ENCODE results near the gene ADGRL2.

ADGRL2 gene

GRCh38 chr1:81803431-81804110, 2.8 kb downstream of the ADGRL2 start:
- Histone ChIP-seq H3K4me3 (ENCODE audit: low read length) (peak overlapping the region; percentile 27), H3K18ac (ENCODE audit: low read length) (peak overlapping the region; percentile 98), H3K4ac (ENCODE audit: low read depth, low read length) (no peak overlapping the region), H3K27ac (ENCODE audit: low read depth, low read length) (peak overlapping the region; percentile 47), H3K9ac (ENCODE audit: low read length) (peak overlapping the region; percentile 81), H2BK120ac (ENCODE audit: low read depth, low read length) (no peak overlapping the region), H3K23ac (ENCODE audit: low read length) (no peak overlapping the region), H3K36me3 (ENCODE audit: control insufficient read depth, insufficient read depth, low read length) (no peaks in the 10 kb centered on the region), H4K8ac (ENCODE audit: low read depth, low read length) (no peak overlapping the region), H2BK15ac (replicated peaks; ENCODE audit: low read depth) (no peak overlapping the region), H2AK5ac (ENCODE audit: low read length) (no peak overlapping the region), H3K56ac (ENCODE audit: low read length) (peak overlapping the region; percentile 94), H3K79me2 (ENCODE audit: control insufficient read depth, insufficient read depth, low read length) (peaks cover 29% of the 10 kb centered on the region), H3K27me3 (ENCODE audit: insufficient read depth, low read length, poor library complexity) (no peaks in the 10 kb centered on the region), H3K4me2 (ENCODE audit: low read length) (peak overlapping the region; percentile 32), H3K4me1 (ENCODE audit: control insufficient read depth, low read depth, low read length) (no peaks in the 10 kb centered on the region), H4K5ac (ENCODE audit: low read length) (no peak overlapping the region), H2BK5ac (ENCODE audit: low read length) (no peak overlapping the region), H3K79me1 (ENCODE audit: low read length) (no peaks in the 10 kb centered on the region)
- peak; percentile 88 for DNase-seq
- WGBS (ENCODE audit: extremely low coverage, insufficient coverage, low lambda C conversion rate): no CpG with 5 or more reads among the region's 15 CpGs

- H3K27ac ChIP-seq (ENCODE audit: low read depth, low read length): peak overlapping the region; percentile 52
- no peak overlapping the region for H3K4me3 ChIP-seq (ENCODE audit: low read length)
- H2AK5ac ChIP-seq (ENCODE audit: low read length): no peak overlapping the region
- H3K4me2 ChIP-seq (ENCODE audit: low read length): peak overlapping the region; percentile 23
- H2BK120ac ChIP-seq (ENCODE audit: low read depth, low read length): no peak overlapping the region
- H3K27me3 ChIP-seq (ENCODE audit: insufficient read depth, low read length, poor library complexity): no peaks in the 10 kb centered on the region
- H3K79me2 ChIP-seq (ENCODE audit: control insufficient read depth, insufficient read depth, low read length): peaks cover 31% of the 10 kb centered on the region
- no peak overlapping the region for H3K4ac ChIP-seq (ENCODE audit: low read depth, low read length)
- no peak overlapping the region for H4K8ac ChIP-seq (ENCODE audit: low read depth, low read length)
- peak; percentile 67 for DNase-seq
- H3K9ac ChIP-seq (ENCODE audit: low read length): peak overlapping the region; percentile 18
- no CpG with 5 or more reads among the region's 2 CpGs for WGBS (ENCODE audit: extremely low coverage, insufficient coverage, low lambda C conversion rate)
- H3K18ac ChIP-seq (ENCODE audit: low read length): no peak overlapping the region
- H4K5ac ChIP-seq (ENCODE audit: low read length): no peak overlapping the region
- no peaks in the 10 kb centered on the region for H3K36me3 ChIP-seq (ENCODE audit: control insufficient read depth, insufficient read depth, low read length)
- no peak overlapping the region for H3K56ac ChIP-seq (ENCODE audit: low read length)
- H2BK5ac ChIP-seq (ENCODE audit: low read length): no peak overlapping the region
- no peaks in the 10 kb centered on the region for H3K4me1 ChIP-seq (ENCODE audit: control insufficient read depth, low read depth, low read length)
- H3K23ac ChIP-seq (ENCODE audit: low read length): no peak overlapping the region
- H2BK15ac ChIP-seq (replicated peaks; ENCODE audit: low read depth): no peak overlapping the region
- H3K79me1 ChIP-seq (ENCODE audit: low read length): no peaks in the 10 kb centered on the region
Measured at GRCh38 chr1:81804312-81804711, 3.6 kb downstream of the ADGRL2 start.

GRCh38 chr1:81805537-81806431, 5.0 kb downstream of the ADGRL2 start:
- Histone ChIP-seq H3K4me3 (ENCODE audit: low read length) (no peak overlapping the region), H3K79me2 (ENCODE audit: control insufficient read depth, insufficient read depth, low read length) (peaks cover 35% of the 10 kb centered on the region), H3K27ac (ENCODE audit: low read depth, low read length) (no peak overlapping the region), H3K4me2 (ENCODE audit: low read length) (no peak overlapping the region), H3K27me3 (ENCODE audit: insufficient read depth, low read length, poor library complexity) (no peaks in the 10 kb centered on the region), H3K4me1 (ENCODE audit: control insufficient read depth, low read depth, low read length) (no peaks in the 10 kb centered on the region), H3K9ac (ENCODE audit: low read length) (no peak overlapping the region), H3K79me1 (ENCODE audit: low read length) (no peaks in the 10 kb centered on the region), H2AK5ac (ENCODE audit: low read length) (no peak overlapping the region), H3K36me3 (ENCODE audit: control insufficient read depth, insufficient read depth, low read length) (no peaks in the 10 kb centered on the region), H4K5ac (ENCODE audit: low read length) (no peak overlapping the region), H3K56ac (ENCODE audit: low read length) (no peak overlapping the region), H2BK120ac (ENCODE audit: low read depth, low read length) (no peak overlapping the region), H4K8ac (ENCODE audit: low read depth, low read length) (no peak overlapping the region), H3K23ac (ENCODE audit: low read length) (no peak overlapping the region), H3K18ac (ENCODE audit: low read length) (no peak overlapping the region), H2BK5ac (ENCODE audit: low read length) (no peak overlapping the region), H3K4ac (ENCODE audit: low read depth, low read length) (no peak overlapping the region), H2BK15ac (replicated peaks; ENCODE audit: low read depth) (no peak overlapping the region)
- DNase-seq: no peak
- WGBS (ENCODE audit: extremely low coverage, insufficient coverage, low lambda C conversion rate): no CpG with 5 or more reads among the region's 2 CpGs

GRCh38 chr1:81806432-81806770, 5.7 kb downstream of the ADGRL2 start:
- Histone ChIP-seq H3K23ac (ENCODE audit: low read length) (no peak overlapping the region), H2AK5ac (ENCODE audit: low read length) (no peak overlapping the region), H3K4ac (ENCODE audit: low read depth, low read length) (no peak overlapping the region), H2BK120ac (ENCODE audit: low read depth, low read length) (no peak overlapping the region), H3K4me3 (ENCODE audit: low read length) (no peak overlapping the region), H3K56ac (ENCODE audit: low read length) (no peak overlapping the region), H3K9ac (ENCODE audit: low read length) (no peak overlapping the region), H2BK5ac (ENCODE audit: low read length) (no peak overlapping the region), H2BK15ac (replicated peaks; ENCODE audit: low read depth) (no peak overlapping the region), H3K36me3 (ENCODE audit: control insufficient read depth, insufficient read depth, low read length) (no peaks in the 10 kb centered on the region), H3K27me3 (ENCODE audit: insufficient read depth, low read length, poor library complexity) (no peaks in the 10 kb centered on the region), H3K4me1 (ENCODE audit: control insufficient read depth, low read depth, low read length) (no peaks in the 10 kb centered on the region), H4K8ac (ENCODE audit: low read depth, low read length) (no peak overlapping the region), H3K4me2 (ENCODE audit: low read length) (no peak overlapping the region), H3K79me2 (ENCODE audit: control insufficient read depth, insufficient read depth, low read length) (peaks cover 40% of the 10 kb centered on the region), H3K79me1 (ENCODE audit: low read length) (no peaks in the 10 kb centered on the region), H3K27ac (ENCODE audit: low read depth, low read length) (no peak overlapping the region), H4K5ac (ENCODE audit: low read length) (no peak overlapping the region), H3K18ac (ENCODE audit: low read length) (no peak overlapping the region)
- WGBS (ENCODE audit: extremely low coverage, insufficient coverage, low lambda C conversion rate): 100% methylated on average over 1 of the region's 2 CpGs
- no peak for DNase-seq

GRCh38 chr1:81808760-81809159, 8.0 kb downstream of the ADGRL2 start:
- Histone ChIP-seq H3K23ac (ENCODE audit: low read length) (no peak overlapping the region), H3K4ac (ENCODE audit: low read depth, low read length) (no peak overlapping the region), H3K18ac (ENCODE audit: low read length) (no peak overlapping the region), H3K4me3 (ENCODE audit: low read length) (no peak overlapping the region), H2AK5ac (ENCODE audit: low read length) (no peak overlapping the region), H3K79me1 (ENCODE audit: low read length) (no peaks in the 10 kb centered on the region), H2BK15ac (replicated peaks; ENCODE audit: low read depth) (no peak overlapping the region), H3K27me3 (ENCODE audit: insufficient read depth, low read length, poor library complexity) (no peaks in the 10 kb centered on the region), H3K36me3 (ENCODE audit: control insufficient read depth, insufficient read depth, low read length) (no peaks in the 10 kb centered on the region), H3K79me2 (ENCODE audit: control insufficient read depth, insufficient read depth, low read length) (peaks cover 24% of the 10 kb centered on the region), H3K56ac (ENCODE audit: low read length) (no peak overlapping the region), H4K5ac (ENCODE audit: low read length) (no peak overlapping the region), H2BK5ac (ENCODE audit: low read length) (no peak overlapping the region), H4K8ac (ENCODE audit: low read depth, low read length) (no peak overlapping the region), H3K4me1 (ENCODE audit: control insufficient read depth, low read depth, low read length) (no peaks in the 10 kb centered on the region), H2BK120ac (ENCODE audit: low read depth, low read length) (no peak overlapping the region), H3K27ac (ENCODE audit: low read depth, low read length) (no peak overlapping the region), H3K9ac (ENCODE audit: low read length) (no peak overlapping the region), H3K4me2 (ENCODE audit: low read length) (no peak overlapping the region)
- peak; percentile 94 for DNase-seq
- no CpG with 5 or more reads among the region's 7 CpGs for WGBS (ENCODE audit: extremely low coverage, insufficient coverage, low lambda C conversion rate)

Measured in mesendoderm (in vitro differentiated cells).